ENCODE results near the gene NUDT14. TPM values are rescaled to one million over a fixed set of nuclear protein-coding genes. Genes with fewer than 3 reads are reported as not detected.
A peak's percentile ranks its signal among the peaks of the same experiment; 100 is the strongest.

NUDT14 gene
- total and polyA plus RNA-seq, 2 of the 4 experiments (the other 2 are of a cell fraction), result 5.6 to 9.3 TPM

DNA sequence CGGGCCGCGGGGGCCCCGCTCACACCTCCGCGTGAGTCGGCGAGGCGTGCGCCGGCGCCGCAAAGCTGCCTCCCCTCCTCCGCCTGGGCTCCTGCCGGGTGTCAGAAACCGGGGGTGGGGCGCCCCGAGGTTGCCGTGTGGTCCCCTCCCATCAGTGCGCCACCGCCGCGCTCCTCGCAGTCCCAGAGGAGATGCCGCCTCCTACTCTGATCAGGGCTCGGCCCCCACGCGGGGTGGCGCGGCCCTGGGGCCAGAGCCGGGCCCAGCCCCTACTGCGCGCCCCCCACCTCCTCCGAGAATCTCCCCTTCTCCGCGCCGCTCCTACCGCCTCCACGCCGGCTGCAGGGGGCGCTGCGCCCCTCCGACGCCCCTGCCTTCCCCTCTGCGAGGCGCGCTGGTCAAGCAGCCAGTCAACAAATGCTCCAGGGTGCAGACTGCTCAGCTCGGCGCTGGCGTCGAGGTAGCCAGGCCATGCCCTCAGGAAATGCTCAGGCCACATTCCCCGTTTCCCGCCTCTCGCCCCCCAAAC, 12.1 kb downstream of the NUDT14 start:
- peaks cover 3% of the 10 kb centered on the region; the same call in 1 of the 2 replicates for H3K4me1 ChIP-seq (ENCODE audit: control insufficient read depth, insufficient read depth, low read length)
- no peak overlapping the region for H4K91ac ChIP-seq (ENCODE audit: insufficient read depth, low read depth, low read length)
- no peak overlapping the region for H3K56ac ChIP-seq (ENCODE audit: extremely low read depth, insufficient read depth, low read length)
- no peak overlapping the region for H4K5ac ChIP-seq (ENCODE audit: low read depth, low read length)
- no peak overlapping the region for H3K4ac ChIP-seq (ENCODE audit: low read depth, low read length)
- no peak overlapping the region for H3K14ac ChIP-seq (replicated peaks; ENCODE audit: low read depth, low read length)
- H3K9me1 ChIP-seq (ENCODE audit: insufficient read depth, low read length), result no peaks in the 10 kb centered on the region
- no peaks in the 10 kb centered on the region; the same call in 1 of the 2 replicates for H4K20me1 ChIP-seq (ENCODE audit: insufficient read depth, low read length)
- H2BK5ac ChIP-seq (ENCODE audit: low read depth, low read length, poor library complexity, severe bottlenecking), result no peak overlapping the region
- H2BK20ac ChIP-seq (ENCODE audit: low read depth, low read length), result no peak overlapping the region
- no peak overlapping the region for H2AK5ac ChIP-seq (ENCODE audit: low read depth, low read length)
- WGBS, 2 experiments (ENCODE audit: extremely low coverage in 2 of 2, insufficient read length in 1 of 2), result 5% methylated on average over 43 of the region's 54 CpGs; no CpG with 5 or more reads in 1 of the 2 experiments
- no TSS peak for BruUV-seq (replicated peaks)
- H3K18ac ChIP-seq (ENCODE audit: low read depth, low read length), result no peak overlapping the region
- CTCF ChIA-PET, result interaction anchor here (1.1 kb wide), 1 partner anchor 80 kb away, joined by 3 read pairs; no protein-coding TSS in a partner anchor
- no peak overlapping the region for H2BK15ac ChIP-seq (ENCODE audit: low read depth, low read length)
- H3K4me3 ChIP-seq (ENCODE audit: insufficient read depth, low read depth, low read length), result no peak overlapping the region
- H3K9me3 ChIP-seq (ENCODE audit: control insufficient read depth, insufficient read depth, low read length), result no peaks in the 10 kb centered on the region
- TF ChIP-seq RFX5 (IDR thresholded peaks at IDR 0.05; ENCODE audit: low read depth, low read length), result no peak
- no peak for TF ChIP-seq FOS (IDR thresholded peaks at IDR 0.05; ENCODE audit: low read depth, low read length)
- no peak for TF ChIP-seq POLR2A (IDR thresholded peaks at IDR 0.05; ENCODE audit: low read depth, low read length)
- TF ChIP-seq SMC3 (IDR thresholded peaks at IDR 0.05; ENCODE audit: low read depth, low read length), result 0 out of 2 replicates have a peak, but pooled peaks have one; percentile 10
- TF ChIP-seq, protein P1, sequence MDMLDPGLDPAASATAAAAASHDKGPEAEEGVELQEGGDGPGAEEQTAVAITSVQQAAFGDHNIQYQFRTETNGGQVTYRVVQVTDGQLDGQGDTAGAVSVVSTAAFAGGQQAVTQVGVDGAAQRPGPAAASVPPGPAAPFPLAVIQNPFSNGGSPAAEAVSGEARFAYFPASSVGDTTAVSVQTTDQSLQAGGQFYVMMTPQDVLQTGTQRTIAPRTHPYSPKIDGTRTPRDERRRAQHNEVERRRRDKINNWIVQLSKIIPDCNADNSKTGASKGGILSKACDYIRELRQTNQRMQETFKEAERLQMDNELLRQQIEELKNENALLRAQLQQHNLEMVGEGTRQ (IDR thresholded peaks at IDR 0.05; ENCODE audit: low read depth, low read length), result no peak
- TF ChIP-seq, protein P2, sequence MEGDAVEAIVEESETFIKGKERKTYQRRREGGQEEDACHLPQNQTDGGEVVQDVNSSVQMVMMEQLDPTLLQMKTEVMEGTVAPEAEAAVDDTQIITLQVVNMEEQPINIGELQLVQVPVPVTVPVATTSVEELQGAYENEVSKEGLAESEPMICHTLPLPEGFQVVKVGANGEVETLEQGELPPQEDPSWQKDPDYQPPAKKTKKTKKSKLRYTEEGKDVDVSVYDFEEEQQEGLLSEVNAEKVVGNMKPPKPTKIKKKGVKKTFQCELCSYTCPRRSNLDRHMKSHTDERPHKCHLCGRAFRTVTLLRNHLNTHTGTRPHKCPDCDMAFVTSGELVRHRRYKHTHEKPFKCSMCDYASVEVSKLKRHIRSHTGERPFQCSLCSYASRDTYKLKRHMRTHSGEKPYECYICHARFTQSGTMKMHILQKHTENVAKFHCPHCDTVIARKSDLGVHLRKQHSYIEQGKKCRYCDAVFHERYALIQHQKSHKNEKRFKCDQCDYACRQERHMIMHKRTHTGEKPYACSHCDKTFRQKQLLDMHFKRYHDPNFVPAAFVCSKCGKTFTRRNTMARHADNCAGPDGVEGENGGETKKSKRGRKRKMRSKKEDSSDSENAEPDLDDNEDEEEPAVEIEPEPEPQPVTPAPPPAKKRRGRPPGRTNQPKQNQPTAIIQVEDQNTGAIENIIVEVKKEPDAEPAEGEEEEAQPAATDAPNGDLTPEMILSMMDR (conservative IDR thresholded peaks at IDR 0.05; ENCODE audit: low read depth, low read length), result peak; percentile 41
- no peak for TF ChIP-seq NFE2L2 (IDR thresholded peaks at IDR 0.05; ENCODE audit: low read depth, low read length)
- TF ChIP-seq MAZ (IDR thresholded peaks at IDR 0.05; ENCODE audit: borderline replicate concordance, low read depth, low read length), result no peak
- no peak for TF ChIP-seq MAFK (IDR thresholded peaks at IDR 0.05; ENCODE audit: low read depth, low read length)
- TF ChIP-seq, protein P3, sequence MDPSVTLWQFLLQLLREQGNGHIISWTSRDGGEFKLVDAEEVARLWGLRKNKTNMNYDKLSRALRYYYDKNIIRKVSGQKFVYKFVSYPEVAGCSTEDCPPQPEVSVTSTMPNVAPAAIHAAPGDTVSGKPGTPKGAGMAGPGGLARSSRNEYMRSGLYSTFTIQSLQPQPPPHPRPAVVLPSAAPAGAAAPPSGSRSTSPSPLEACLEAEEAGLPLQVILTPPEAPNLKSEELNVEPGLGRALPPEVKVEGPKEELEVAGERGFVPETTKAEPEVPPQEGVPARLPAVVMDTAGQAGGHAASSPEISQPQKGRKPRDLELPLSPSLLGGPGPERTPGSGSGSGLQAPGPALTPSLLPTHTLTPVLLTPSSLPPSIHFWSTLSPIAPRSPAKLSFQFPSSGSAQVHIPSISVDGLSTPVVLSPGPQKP (IDR thresholded peaks at IDR 0.05; ENCODE audit: borderline replicate concordance, low read depth, low read length), result no peak
- peak; percentile 24; the same call in 1 of the 2 replicates for TF ChIP-seq RAD21 (IDR thresholded peaks at IDR 0.05; ENCODE audit: low read length)
- TF ChIP-seq CHD1 (IDR thresholded peaks at IDR 0.05; ENCODE audit: low read depth, low read length), result no peak
- TF ChIP-seq CEBPB (IDR thresholded peaks at IDR 0.05; ENCODE audit: low read depth, low read length), result no peak
- TF ChIP-seq MXI1 (IDR thresholded peaks at IDR 0.05; ENCODE audit: borderline replicate concordance, low read depth, low read length), result no peak
- intact Hi-C loops (cut with micrococcal nuclease) (no loop called here), dilution Hi-C loops (cut with HindIII; ENCODE audit: low sequenced_read_pairs, unreplicated experiment) (no loop called here), in situ Hi-C loops (cut with MboI; ENCODE audit: low sequenced_read_pairs) (no loop called here)
- H3K4me2 ChIP-seq (ENCODE audit: low read depth, low read length), result no peak overlapping the region
- H3K27me3 ChIP-seq (ENCODE audit: control insufficient read depth, insufficient read depth, low read length), result peaks cover 52% of the 10 kb centered on the region
- no peaks in the 10 kb centered on the region for H3K36me3 ChIP-seq (ENCODE audit: control insufficient read depth, insufficient read depth, low read length)
- no peaks in the 10 kb centered on the region for H3K79me1 ChIP-seq (ENCODE audit: low read depth in 1 of 2, low read length in 2 of 2)
- H3K23ac ChIP-seq (ENCODE audit: low read depth, low read length), result no peak overlapping the region
- POLR2A ChIA-PET (ENCODE audit: unreplicated experiment), result no interaction called here
- H2AK9ac ChIP-seq (replicated peaks; ENCODE audit: low read depth, low read length, poor library complexity), result no peak overlapping the region
- ATAC-seq (ENCODE audit: low read depth) (peak; percentile 9; the same call in 1 of the 2 replicates), DNase-seq (no peak)
- H2BK120ac ChIP-seq (ENCODE audit: low read depth, low read length), result no peak overlapping the region
- no peak overlapping the region for H4K8ac ChIP-seq (ENCODE audit: low read depth in 2 of 2, low read length in 2 of 2)
- H2AFZ ChIP-seq (replicated peaks; ENCODE audit: low read length, poor library complexity), result peak overlapping the region; percentile 21
- H3K27ac ChIP-seq (ENCODE audit: insufficient read depth, low read length), result no peak overlapping the region
- no peak overlapping the region for H3K9ac ChIP-seq (ENCODE audit: low read depth, low read length)
